ENCODE results near the gene NUDT16L1. TPM values are rescaled to one million over a fixed set of nuclear protein-coding genes. Genes with fewer than 3 reads are reported as not detected.

The NUDT16L1 gene
- 77.3 TPM for total RNA-seq

GRCh38 chr16:4693296-4693955 is at the start of gene NUDT16L1:
TSS of gene NUDT16L1 (plus strand) at chr16:4693562. CDS start at chr16:4693727, 165 bp downstream.
- peak within 1 kb of the TSS; percentile 85 to 93 for H3K4me3 ChIP-seq
- TF ChIP-seq, protein P1, sequence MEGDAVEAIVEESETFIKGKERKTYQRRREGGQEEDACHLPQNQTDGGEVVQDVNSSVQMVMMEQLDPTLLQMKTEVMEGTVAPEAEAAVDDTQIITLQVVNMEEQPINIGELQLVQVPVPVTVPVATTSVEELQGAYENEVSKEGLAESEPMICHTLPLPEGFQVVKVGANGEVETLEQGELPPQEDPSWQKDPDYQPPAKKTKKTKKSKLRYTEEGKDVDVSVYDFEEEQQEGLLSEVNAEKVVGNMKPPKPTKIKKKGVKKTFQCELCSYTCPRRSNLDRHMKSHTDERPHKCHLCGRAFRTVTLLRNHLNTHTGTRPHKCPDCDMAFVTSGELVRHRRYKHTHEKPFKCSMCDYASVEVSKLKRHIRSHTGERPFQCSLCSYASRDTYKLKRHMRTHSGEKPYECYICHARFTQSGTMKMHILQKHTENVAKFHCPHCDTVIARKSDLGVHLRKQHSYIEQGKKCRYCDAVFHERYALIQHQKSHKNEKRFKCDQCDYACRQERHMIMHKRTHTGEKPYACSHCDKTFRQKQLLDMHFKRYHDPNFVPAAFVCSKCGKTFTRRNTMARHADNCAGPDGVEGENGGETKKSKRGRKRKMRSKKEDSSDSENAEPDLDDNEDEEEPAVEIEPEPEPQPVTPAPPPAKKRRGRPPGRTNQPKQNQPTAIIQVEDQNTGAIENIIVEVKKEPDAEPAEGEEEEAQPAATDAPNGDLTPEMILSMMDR (IDR thresholded peaks at IDR 0.05) = peak; percentile 19 to 23 (median 23)
- peaks cover 23 to 46% of the 10 kb centered on the region in 2 donors for H3K36me3 ChIP-seq
- peaks cover 15 to 32% of the 10 kb centered on the region in 2 donors for H3K4me1 ChIP-seq
- H3K27ac ChIP-seq = peak within 1 kb of the TSS; percentile 78 to 83
- intact Hi-C loops (cut with DNase I) = loop anchor here (1.0 to 5.0 kb wide), 3 partner anchors 41 to 76 kb away; partner anchors contain the start of genes ANKS3 and DNAAF8
- no peaks in the 10 kb centered on the region for H3K27me3 ChIP-seq
- peak; percentile 86 to 98 for DNase-seq (ENCODE audit: low spot score in 2 of 2)
- no peaks in the 10 kb centered on the region for H3K9me3 ChIP-seq

- H3K36me3 ChIP-seq = peaks cover 21 to 23% of the 10 kb centered on the region in 2 donors
- H3K4me1 ChIP-seq = no peaks in the 10 kb centered on the region
- H3K9me3 ChIP-seq = no peaks in the 10 kb centered on the region
- DNase-seq (ENCODE audit: low spot score in 2 of 2) = no peak
- H3K27ac ChIP-seq = no peak overlapping the region
- intact Hi-C loops (cut with DNase I) = no loop called here
- no peak overlapping the region for H3K4me3 ChIP-seq
- no peaks in the 10 kb centered on the region for H3K27me3 ChIP-seq
- TF ChIP-seq, protein P1 (IDR thresholded peaks at IDR 0.05) = no peak
These were observed 46.4 kb upstream of the NUDT16L1 start for GRCh38 chr16:4646773-4647643.

DNA sequence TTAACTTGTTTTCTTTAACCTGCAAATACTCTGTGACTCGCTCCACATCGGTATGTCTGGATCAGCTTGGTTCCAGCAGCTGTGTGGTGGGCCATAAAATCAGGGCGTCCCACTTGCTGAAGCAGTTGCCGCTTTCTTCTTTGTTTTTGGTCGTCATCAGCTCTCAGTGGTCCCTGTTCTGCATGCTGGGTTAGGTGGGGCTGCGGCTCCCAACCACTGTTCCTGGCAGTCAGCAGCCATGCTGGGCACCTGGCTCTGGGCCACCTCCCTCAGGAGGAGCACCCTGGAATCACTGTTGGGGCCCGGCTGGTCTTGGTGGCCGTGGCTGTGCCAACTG is 45.8 kb upstream of the NUDT16L1 start:
- H3K4me3 ChIP-seq = no peak overlapping the region
- TF ChIP-seq, protein P1 (IDR thresholded peaks at IDR 0.05) = no peak
- H3K4me1 ChIP-seq = no peaks in the 10 kb centered on the region
- H3K27me3 ChIP-seq = no peaks in the 10 kb centered on the region
- H3K27ac ChIP-seq = no peak overlapping the region
- intact Hi-C loops (cut with DNase I) = no loop called here
- H3K9me3 ChIP-seq = no peaks in the 10 kb centered on the region
- no peak for DNase-seq (ENCODE audit: low spot score in 2 of 2)
- H3K36me3 ChIP-seq = peaks cover 22 to 29% of the 10 kb centered on the region in 2 donors

DNA sequence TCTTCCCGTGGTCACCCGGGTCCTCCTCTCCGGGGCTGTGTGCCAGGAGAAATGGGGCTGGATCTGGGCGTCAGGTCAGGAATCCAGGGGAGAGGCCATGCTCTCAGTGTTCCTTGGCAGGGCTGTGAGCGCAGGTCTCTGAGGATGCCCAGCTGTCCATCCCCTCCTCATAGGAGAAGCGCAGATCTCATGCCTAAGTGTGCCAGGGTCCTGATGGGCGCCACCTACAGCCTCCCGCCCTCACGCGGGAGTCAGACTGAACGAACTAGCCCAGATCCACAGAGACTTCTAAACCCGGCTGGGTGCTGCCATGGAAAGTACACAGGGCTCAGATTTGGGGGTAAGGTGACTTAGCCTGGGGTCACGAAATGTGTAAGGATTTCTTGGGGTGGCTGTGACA is 44.4 kb upstream of the NUDT16L1 start:
- H3K4me3 ChIP-seq = no peak overlapping the region
- no peak overlapping the region for H3K27ac ChIP-seq
- no peaks in the 10 kb centered on the region for H3K9me3 ChIP-seq
- no peaks in the 10 kb centered on the region for H3K27me3 ChIP-seq
- TF ChIP-seq, protein P1 (IDR thresholded peaks at IDR 0.05) = no peak
- no peak for DNase-seq (ENCODE audit: low spot score in 2 of 2)
- peaks cover 30 to 40% of the 10 kb centered on the region in 2 donors for H3K36me3 ChIP-seq
- no peaks in the 10 kb centered on the region for H3K4me1 ChIP-seq
- intact Hi-C loops (cut with DNase I) = no loop called here

DNA sequence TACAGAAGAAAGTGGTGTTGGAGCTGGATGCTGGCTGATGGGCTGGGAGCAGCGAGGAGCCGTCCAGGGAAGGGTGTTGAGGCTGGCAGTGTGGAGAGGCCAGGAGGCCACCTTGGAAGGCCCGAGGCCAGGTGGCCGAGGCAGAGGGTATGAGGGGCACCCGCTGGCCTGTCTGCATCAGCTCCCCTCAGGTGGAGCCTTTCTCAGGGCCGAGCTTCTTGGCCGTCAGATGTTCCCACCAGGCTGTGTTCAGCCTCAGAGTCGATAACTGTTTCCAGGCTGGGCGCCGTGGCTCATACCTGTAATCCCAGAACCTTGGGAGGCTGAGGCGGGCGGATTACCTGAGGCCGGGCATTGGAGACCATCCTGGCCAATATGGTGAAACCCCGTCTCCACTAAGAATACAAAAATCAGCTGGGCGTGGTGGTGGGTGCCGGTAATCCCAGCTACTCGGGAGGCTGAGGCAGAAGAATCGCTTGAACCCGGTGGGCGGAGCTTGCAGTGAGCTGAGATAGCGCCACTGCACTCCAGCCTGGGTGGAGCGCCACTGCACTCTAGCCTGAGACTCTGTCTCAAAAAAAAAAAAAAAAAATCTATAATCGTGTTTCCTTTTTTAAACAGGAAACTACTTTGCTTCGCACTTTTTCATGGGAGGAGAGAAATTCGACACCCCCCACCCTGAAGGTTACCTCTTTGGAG is 43.5 kb upstream of the NUDT16L1 start:
- intact Hi-C loops (cut with DNase I) = no loop called here
- TF ChIP-seq, protein P1 (IDR thresholded peaks at IDR 0.05) = no peak

More for the DNA sequence above, 43.5 kb upstream of the NUDT16L1 start:
- H3K27ac ChIP-seq = no peak overlapping the region
- peaks cover 35 to 50% of the 10 kb centered on the region in 2 donors for H3K36me3 ChIP-seq
- no peaks in the 10 kb centered on the region for H3K4me1 ChIP-seq
- no peak for DNase-seq (ENCODE audit: low spot score in 2 of 2)
- no peaks in the 10 kb centered on the region for H3K9me3 ChIP-seq
- no peaks in the 10 kb centered on the region for H3K27me3 ChIP-seq
- H3K4me3 ChIP-seq = no peak overlapping the region

All from ascending aorta (tissue), 2 donors.